Muscle layer of colon (tissue), 2 donors: Measurements from ENCODE around the gene SOX1.

Experiments used
- H3K27ac ChIP-seq: one replicate; pipeline ENCODE4 v1.7.0; 2013; ENCODE audit warnings: low read depth, mild to moderate bottlenecking, low read length, moderate library complexity
- H3K27me3 ChIP-seq, 2 donors: one replicate each; pipeline ENCODE4 v1.7.0; 2013; ENCODE audit warnings: low read length in 2 of 2, mild to moderate bottlenecking in 2 of 2; ENCODE audit not compliant: insufficient read depth in 2 of 2, control insufficient read depth in 1 of 2
- H3K36me3 ChIP-seq: one replicate; pipeline ENCODE4 v1.7.0; 2013; ENCODE audit warnings: mild to moderate bottlenecking, low read length; ENCODE audit not compliant: insufficient read depth
- H3K4me1 ChIP-seq: one replicate; pipeline ENCODE4 v1.7.0; 2013; ENCODE audit warnings: mild to moderate bottlenecking, low read length; ENCODE audit not compliant: insufficient read depth
- H3K4me3 ChIP-seq, 2 donors: one replicate each; pipeline ENCODE4 v1.7.0; 2013; ENCODE audit warnings: low read length in 2 of 2, low read depth in 1 of 2, mild to moderate bottlenecking in 1 of 2, moderate library complexity in 1 of 2
- H3K9ac ChIP-seq: one replicate; pipeline ENCODE4 v1.7.0; 2013; ENCODE audit warnings: low read length
- H3K9me3 ChIP-seq: one replicate; pipeline ENCODE4 v1.7.0; 2013; ENCODE audit warnings: mild to moderate bottlenecking, low read length
- donor health status: abdominal sarcoma.
- donor health status: Adenocarcinoma of cecum.

Gene SOX1

DNA sequence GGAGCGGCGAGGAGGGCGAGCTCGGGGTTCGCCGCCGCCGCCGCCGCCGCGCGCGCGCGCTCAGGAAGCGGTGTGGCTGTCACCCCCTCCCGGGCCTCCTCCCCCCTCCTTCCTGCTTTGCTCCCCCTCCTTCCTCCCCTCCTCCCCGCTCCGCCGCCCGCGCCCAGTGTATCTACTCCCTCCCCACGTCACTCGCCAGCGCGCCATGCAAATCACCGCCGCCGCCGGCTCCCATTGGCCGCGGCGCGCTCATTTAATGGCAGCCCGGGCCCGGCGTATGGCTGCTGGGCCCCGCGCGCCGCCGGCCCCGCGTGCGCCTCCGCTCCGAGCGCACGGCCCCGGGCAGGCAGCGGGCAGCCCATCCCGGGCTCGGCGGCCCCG, 335 bp upstream of the SOX1 start:
- peak overlapping the region in 1 of 2 donors; percentile 32 for H3K4me3 ChIP-seq
- H3K27me3 ChIP-seq: peaks cover 52 to 73% of the 10 kb centered on the region in 2 donors
- no peak overlapping the region for H3K27ac ChIP-seq

GRCh38 chr13:112067871-112068539, 1.1 kb downstream of the SOX1 start:
- Histone ChIP-seq H3K9ac (no peak overlapping the region), H3K27me3 (peaks cover 54 to 74% of the 10 kb centered on the region in 2 donors), H3K36me3 (no peaks in the 10 kb centered on the region), H3K4me3 (no peak overlapping the region), H3K4me1 (no peaks in the 10 kb centered on the region), H3K9me3 (no peaks in the 10 kb centered on the region), H3K27ac (no peak overlapping the region)

More for the DNA sequence above, 335 bp upstream of the SOX1 start:
- H3K4me1 ChIP-seq: no peaks in the 10 kb centered on the region
- H3K9me3 ChIP-seq: no peaks in the 10 kb centered on the region
- H3K36me3 ChIP-seq: no peaks in the 10 kb centered on the region
- no peak overlapping the region for H3K9ac ChIP-seq

- H3K36me3 ChIP-seq: no peaks in the 10 kb centered on the region
- H3K4me3 ChIP-seq: no peak overlapping the region
- no peaks in the 10 kb centered on the region for H3K4me1 ChIP-seq
- no peak overlapping the region for H3K9ac ChIP-seq
- no peak overlapping the region for H3K27ac ChIP-seq
- H3K9me3 ChIP-seq: no peaks in the 10 kb centered on the region
- peaks cover 50 to 74% of the 10 kb centered on the region in 2 donors for H3K27me3 ChIP-seq
These were observed 1.7 kb downstream of the SOX1 start for GRCh38 chr13:112068540-112069060.

GRCh38 chr13:112069061-112069844, 2.3 kb downstream of the SOX1 start:
- Histone ChIP-seq H3K4me1 (no peaks in the 10 kb centered on the region), H3K4me3 (no peak overlapping the region), H3K9me3 (no peaks in the 10 kb centered on the region), H3K9ac (no peak overlapping the region), H3K27ac (no peak overlapping the region), H3K36me3 (no peaks in the 10 kb centered on the region), H3K27me3 (peaks cover 51 to 76% of the 10 kb centered on the region in 2 donors)

DNA sequence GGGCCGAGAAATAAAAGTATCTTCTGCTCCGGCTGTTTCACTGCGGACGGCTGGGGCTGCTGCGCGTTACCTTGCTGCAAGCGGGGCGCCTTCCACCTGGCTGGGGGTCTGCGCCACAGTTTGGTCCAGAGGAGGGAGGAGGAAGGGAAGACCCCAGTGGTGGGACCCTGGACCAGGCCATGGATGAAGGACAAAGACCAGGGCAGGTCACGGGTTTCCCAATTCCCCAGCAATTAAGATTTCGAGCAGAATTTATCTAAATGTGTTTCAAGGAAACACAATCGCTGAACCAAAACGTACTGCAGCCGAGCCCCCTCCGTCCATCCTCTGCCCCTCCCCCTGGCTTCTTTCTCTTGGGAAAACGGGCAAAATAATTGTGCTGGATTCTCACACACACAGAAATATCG, 2.9 kb downstream of the SOX1 start:
- no peak overlapping the region for H3K27ac ChIP-seq
- peaks cover 55 to 78% of the 10 kb centered on the region in 2 donors for H3K27me3 ChIP-seq
- H3K4me1 ChIP-seq: no peaks in the 10 kb centered on the region
- no peaks in the 10 kb centered on the region for H3K9me3 ChIP-seq
- no peak overlapping the region for H3K4me3 ChIP-seq
- no peaks in the 10 kb centered on the region for H3K36me3 ChIP-seq
- no peak overlapping the region for H3K9ac ChIP-seq

DNA sequence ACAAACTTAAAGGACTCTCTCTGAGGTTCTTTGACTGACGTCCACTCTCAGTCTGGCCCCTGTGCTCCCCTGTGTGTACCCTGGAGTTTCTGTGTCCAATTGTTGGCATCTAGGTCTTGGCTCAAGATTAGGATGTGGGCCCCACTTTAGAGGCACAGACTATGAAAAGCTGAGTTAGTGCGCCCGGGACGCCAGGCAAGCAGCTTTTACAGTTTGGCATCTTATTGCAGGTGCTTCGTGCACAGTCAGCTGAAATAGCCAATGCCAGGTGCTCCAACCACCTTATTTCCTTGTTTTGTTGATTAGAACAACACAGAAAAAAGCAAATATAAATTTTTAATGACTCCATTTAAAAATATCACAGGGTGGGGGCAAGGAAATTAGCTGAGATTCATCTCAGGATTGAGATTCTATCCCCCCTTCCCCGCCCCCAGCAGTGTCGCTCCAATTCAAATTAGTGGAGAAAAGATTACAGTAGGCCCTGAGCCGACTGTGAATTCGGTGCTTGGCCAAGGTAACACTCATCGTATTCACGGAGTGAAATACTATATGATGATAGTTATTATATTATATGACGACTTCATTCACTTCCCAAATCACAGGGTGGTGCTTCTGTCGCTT, 4.3 kb downstream of the SOX1 start:
- H3K4me1 ChIP-seq: no peaks in the 10 kb centered on the region
- H3K27ac ChIP-seq: no peak overlapping the region
- peaks cover 50 to 81% of the 10 kb centered on the region in 2 donors for H3K27me3 ChIP-seq

GRCh38 chr13:112071723-112072533, 5.0 kb downstream of the SOX1 start:
- peak overlapping the region in 1 of 2 donors; percentile 32 for H3K4me3 ChIP-seq
- H3K27ac ChIP-seq: no peak overlapping the region
- H3K9ac ChIP-seq: no peak overlapping the region
- peaks cover 55 to 77% of the 10 kb centered on the region in 2 donors for H3K27me3 ChIP-seq
- H3K36me3 ChIP-seq: no peaks in the 10 kb centered on the region
- H3K4me1 ChIP-seq: no peaks in the 10 kb centered on the region
- no peaks in the 10 kb centered on the region for H3K9me3 ChIP-seq

More for the DNA sequence above, 4.3 kb downstream of the SOX1 start:
- H3K9me3 ChIP-seq: no peaks in the 10 kb centered on the region
- H3K4me3 ChIP-seq: no peak overlapping the region
- H3K9ac ChIP-seq: no peak overlapping the region
- no peaks in the 10 kb centered on the region for H3K36me3 ChIP-seq

DNA sequence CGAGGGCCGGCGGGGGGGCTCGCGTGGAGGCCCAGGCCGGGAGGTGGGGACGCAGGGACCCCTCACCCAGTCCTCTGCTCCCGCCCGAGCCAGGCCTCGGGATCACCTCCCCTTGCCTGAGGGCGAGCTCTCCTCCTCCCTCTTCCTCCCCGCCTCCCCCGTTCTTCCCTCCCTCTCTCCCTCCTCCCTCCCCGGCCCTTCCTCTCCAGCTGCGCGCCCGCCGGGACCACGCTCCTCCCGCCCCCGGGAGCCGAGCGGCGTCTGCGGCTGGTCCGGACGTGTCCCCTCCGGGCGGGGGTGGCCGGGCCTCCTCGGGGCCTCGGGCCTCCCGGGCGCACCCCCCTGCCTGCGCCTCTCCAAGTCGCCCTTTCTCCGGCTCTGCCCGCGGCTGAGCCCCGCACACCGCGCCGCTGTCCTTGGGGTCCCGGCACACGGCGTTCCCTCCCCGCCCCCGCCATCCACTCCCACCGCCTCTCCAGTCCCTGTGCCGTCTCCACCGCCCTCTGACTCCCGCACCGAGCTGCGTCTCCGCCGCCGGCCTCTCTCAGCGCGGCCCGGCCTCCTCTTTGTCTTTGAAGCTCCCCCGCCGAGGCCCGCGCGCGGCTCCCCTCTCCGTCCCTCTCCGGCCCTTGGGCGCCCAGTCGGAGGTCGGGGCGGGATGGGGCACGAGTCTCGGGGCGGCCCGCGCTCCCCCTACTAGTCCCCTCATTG, 5.7 kb downstream of the SOX1 start:
- Histone ChIP-seq H3K4me3 (peak overlapping the region in 1 of 2 donors; percentile 32), H3K27me3 (peaks cover 57 to 73% of the 10 kb centered on the region in 2 donors), H3K27ac (no peak overlapping the region), H3K9me3 (no peaks in the 10 kb centered on the region), H3K36me3 (no peaks in the 10 kb centered on the region), H3K9ac (no peak overlapping the region), H3K4me1 (no peaks in the 10 kb centered on the region)

DNA sequence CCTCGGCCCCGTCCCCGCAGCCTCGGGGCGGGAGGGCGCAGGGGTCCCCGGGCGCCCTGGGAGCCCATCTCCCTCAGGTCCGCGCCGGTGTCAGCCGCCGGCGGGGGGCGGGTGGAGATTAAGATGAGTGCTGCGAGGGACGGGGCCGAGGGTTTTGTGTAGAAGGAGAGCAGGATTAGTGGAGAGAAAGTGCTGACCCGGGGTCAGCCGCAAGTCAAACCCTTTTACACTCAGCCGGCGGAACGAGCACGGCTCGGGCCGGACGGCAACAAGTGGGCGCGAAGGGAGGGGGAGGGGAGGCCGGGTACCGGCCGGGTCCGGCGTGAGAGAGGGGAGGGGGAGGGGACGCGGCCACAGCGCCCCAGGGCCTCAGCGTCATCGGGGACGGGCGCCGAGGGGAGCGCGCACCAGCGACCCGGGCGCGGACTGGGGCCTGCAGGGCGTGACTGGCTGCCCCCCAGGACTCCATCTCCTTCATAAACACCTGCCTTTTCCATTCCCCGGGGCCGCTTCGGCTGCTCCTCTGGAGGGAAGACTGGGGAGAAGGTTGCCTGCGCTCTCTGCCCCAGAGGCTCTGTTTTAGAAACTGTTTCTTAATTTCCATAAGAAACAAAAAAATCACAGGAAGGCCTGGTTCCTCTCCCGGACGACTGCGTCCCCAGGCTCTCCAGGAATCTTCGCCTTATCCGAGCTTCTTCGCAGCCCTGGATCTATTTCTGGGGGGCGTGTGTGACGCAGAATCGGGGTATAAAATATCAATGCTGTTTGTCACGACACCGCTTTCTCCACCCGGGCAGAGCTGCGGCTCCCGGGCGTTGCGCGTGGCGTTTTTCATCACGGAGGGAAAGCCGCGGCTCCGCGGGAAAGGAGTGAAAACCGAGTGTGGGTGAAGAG, 6.5 kb downstream of the SOX1 start:
- no peaks in the 10 kb centered on the region for H3K36me3 ChIP-seq
- peak overlapping the region in 1 of 2 donors; percentile 32 for H3K4me3 ChIP-seq
- no peaks in the 10 kb centered on the region for H3K9me3 ChIP-seq
- H3K4me1 ChIP-seq: no peaks in the 10 kb centered on the region
- no peak overlapping the region for H3K9ac ChIP-seq
- H3K27ac ChIP-seq: no peak overlapping the region
- H3K27me3 ChIP-seq: peaks cover 65 to 81% of the 10 kb centered on the region in 2 donors
